Activated naive CD8-positive, alpha-beta T cell treated with anti-CD3 and anti-CD28 coated beads for 36 hours (primary cell): ENCODE data around the gene ACTL7B. TPM values are rescaled to one million over a fixed set of nuclear protein-coding genes. Genes with fewer than 3 reads are reported as not detected.

Source experiments
- DNase-seq: peaks from one replicate; pipeline ENCODE4 v3.0.0; 2021
- H3K27ac Mint-ChIP-seq: one replicate; pipeline ENCODE4 v1.8.0; 2022; ENCODE audit warnings: mild to moderate bottlenecking, moderate library complexity, mixed read lengths
- H3K27me3 Mint-ChIP-seq: one replicate; pipeline ENCODE4 v1.8.0; 2022; ENCODE audit warnings: mild to moderate bottlenecking, mixed read lengths
- H3K36me3 Mint-ChIP-seq: one replicate; pipeline ENCODE4 v1.8.0; 2021; ENCODE audit warnings: mild to moderate bottlenecking, mixed read lengths
- H3K4me1 Mint-ChIP-seq: one replicate; pipeline ENCODE4 v1.8.0; 2021; ENCODE audit warnings: mixed read lengths
- H3K4me3 Mint-ChIP-seq: one replicate; pipeline ENCODE4 v1.8.0; 2022; ENCODE audit warnings: mild to moderate bottlenecking, moderate library complexity, mixed read lengths
- H3K9me3 Mint-ChIP-seq: one replicate; pipeline ENCODE4 v1.8.0; 2022; ENCODE audit warnings: mixed read lengths
- total RNA-seq, 2 experiments: library from RNA; stranded (reverse); gene quantifications; one replicate each; pipeline ENCODE4 v1.2.3, GENCODE V29; 2021

The ACTL7B gene
- total RNA-seq, 2 experiments from 2014 or later: not detected

GRCh38 chr9:108811944-108812343, 43.8 kb downstream of the ACTL7B start:
- Mint-ChIP-seq H3K27me3 (peaks cover 16% of the 10 kb centered on the region), H3K9me3 (no peaks in the 10 kb centered on the region), H3K4me1 (peaks cover 5% of the 10 kb centered on the region), H3K4me3 (no peak overlapping the region), H3K36me3 (no peaks in the 10 kb centered on the region), H3K27ac (no peak overlapping the region)
- DNase-seq: no peak

GRCh38 chr9:108809269-108809668, 46.5 kb downstream of the ACTL7B start:
- no peaks in the 10 kb centered on the region for H3K9me3 Mint-ChIP-seq
- no peak overlapping the region for H3K4me3 Mint-ChIP-seq
- no peaks in the 10 kb centered on the region for H3K36me3 Mint-ChIP-seq
- H3K27ac Mint-ChIP-seq: no peak overlapping the region
- no peaks in the 10 kb centered on the region for H3K27me3 Mint-ChIP-seq
- H3K4me1 Mint-ChIP-seq: no peaks in the 10 kb centered on the region
- no peak for DNase-seq

Other genes with a start within 250 kb of the ACTL7B start
- gene ACTL7A, start 6.3 kb upstream of the ACTL7B start, total RNA-seq: not detected
- 10 to 100 TPM; 32.3 to 37.6 TPM for gene ELP1, start 78.1 kb upstream of the ACTL7B start, total RNA-seq
- 10 to 100 TPM; 12.3 to 12.5 TPM for gene ABITRAM, start 78.4 kb upstream of the ACTL7B start, total RNA-seq
- 10 to 100 TPM; 20.9 to 22.4 TPM for gene CTNNAL1, start 157.5 kb upstream of the ACTL7B start, total RNA-seq